ENCODE measurements around the gene ZNF559. TPM values are rescaled to one million over a fixed set of nuclear protein-coding genes. Genes with fewer than 3 reads are reported as not detected.

The ZNF559 gene
- total RNA-seq, 4 donors from 2014 or later = 5.3 to 60.1 (median 30.2) TPM

DNA sequence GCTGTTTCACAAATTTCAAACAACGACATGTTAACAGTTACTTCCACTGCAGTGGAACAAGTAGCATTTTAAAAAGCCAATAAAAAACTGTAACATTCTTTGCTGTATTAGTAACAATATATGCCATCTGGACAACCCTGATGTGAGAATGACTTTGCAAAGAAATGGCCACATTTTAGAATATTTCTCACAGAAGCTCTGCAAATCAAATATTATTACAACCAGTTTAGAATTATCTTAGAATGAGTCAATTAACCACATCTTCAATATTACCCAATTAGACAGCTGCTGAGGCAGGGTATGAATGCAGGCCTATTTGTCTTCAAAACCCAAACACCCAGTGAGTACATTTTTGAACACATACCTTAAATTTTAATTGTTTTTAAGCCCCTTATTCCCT lies 17.5 kb upstream of the ZNF559 start:
- Histone ChIP-seq H3K9me3 (peaks cover 0 to 9% of the 10 kb centered on the region in 2 donors), H3K27me3 (no peaks in the 10 kb centered on the region), H3K4me1 (no peaks in the 10 kb centered on the region), H3K36me3 (no peaks in the 10 kb centered on the region), H3K4me3 (no peak overlapping the region), H3K27ac (no peak overlapping the region)
- intact Hi-C loops (cut with DNase I; ENCODE audit: low total_unique reads) = no loop called here
- TF ChIP-seq POLR2A (IDR thresholded peaks at IDR 0.05) = no peak
- TF ChIP-seq, protein P1, sequence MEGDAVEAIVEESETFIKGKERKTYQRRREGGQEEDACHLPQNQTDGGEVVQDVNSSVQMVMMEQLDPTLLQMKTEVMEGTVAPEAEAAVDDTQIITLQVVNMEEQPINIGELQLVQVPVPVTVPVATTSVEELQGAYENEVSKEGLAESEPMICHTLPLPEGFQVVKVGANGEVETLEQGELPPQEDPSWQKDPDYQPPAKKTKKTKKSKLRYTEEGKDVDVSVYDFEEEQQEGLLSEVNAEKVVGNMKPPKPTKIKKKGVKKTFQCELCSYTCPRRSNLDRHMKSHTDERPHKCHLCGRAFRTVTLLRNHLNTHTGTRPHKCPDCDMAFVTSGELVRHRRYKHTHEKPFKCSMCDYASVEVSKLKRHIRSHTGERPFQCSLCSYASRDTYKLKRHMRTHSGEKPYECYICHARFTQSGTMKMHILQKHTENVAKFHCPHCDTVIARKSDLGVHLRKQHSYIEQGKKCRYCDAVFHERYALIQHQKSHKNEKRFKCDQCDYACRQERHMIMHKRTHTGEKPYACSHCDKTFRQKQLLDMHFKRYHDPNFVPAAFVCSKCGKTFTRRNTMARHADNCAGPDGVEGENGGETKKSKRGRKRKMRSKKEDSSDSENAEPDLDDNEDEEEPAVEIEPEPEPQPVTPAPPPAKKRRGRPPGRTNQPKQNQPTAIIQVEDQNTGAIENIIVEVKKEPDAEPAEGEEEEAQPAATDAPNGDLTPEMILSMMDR (IDR thresholded peaks at IDR 0.05) = no peak
- no peak for DNase-seq

DNA sequence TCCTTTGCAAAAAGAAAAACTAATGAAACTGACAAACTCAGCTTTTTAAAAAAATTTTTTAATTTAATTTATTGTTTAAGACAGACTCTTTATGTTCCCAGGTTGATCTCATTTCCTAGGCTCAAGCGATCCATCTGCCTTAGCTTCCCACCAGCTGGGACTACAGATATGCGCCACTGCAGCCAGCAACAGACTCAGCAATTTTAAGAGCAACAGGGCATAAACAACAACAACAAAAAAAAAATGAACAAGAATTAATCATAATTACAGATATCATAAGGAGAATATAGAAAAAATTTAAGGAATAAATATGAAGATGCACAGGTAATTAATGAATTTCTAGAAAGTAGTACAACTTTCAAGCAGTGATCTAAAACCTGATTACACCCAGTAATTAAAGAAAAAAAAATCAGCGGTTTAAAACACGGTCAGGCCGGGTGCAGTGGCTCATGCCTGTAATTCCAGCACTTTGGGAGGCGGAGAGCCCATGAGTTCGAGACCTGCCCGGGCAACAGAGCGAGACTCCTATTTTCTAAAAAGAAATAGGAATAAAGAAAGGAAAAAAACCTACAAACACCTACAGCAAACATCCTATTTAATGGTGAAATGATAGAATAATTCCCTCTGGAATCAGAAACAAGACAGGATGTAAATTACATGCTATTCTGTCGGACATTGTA lies 15.7 kb upstream of the ZNF559 start:
- TF ChIP-seq, protein P1 (IDR thresholded peaks at IDR 0.05) = no peak
- TF ChIP-seq POLR2A (IDR thresholded peaks at IDR 0.05) = no peak
- intact Hi-C loops (cut with DNase I; ENCODE audit: low total_unique reads) = no loop called here
- Histone ChIP-seq H3K9me3 (no peaks in the 10 kb centered on the region), H3K4me3 (peak overlapping the region; percentile 66 to 90), H3K36me3 (no peaks in the 10 kb centered on the region), H3K27ac (no peak overlapping the region), H3K4me1 (no peaks in the 10 kb centered on the region), H3K27me3 (no peaks in the 10 kb centered on the region)
- DNase-seq = no peak

DNA sequence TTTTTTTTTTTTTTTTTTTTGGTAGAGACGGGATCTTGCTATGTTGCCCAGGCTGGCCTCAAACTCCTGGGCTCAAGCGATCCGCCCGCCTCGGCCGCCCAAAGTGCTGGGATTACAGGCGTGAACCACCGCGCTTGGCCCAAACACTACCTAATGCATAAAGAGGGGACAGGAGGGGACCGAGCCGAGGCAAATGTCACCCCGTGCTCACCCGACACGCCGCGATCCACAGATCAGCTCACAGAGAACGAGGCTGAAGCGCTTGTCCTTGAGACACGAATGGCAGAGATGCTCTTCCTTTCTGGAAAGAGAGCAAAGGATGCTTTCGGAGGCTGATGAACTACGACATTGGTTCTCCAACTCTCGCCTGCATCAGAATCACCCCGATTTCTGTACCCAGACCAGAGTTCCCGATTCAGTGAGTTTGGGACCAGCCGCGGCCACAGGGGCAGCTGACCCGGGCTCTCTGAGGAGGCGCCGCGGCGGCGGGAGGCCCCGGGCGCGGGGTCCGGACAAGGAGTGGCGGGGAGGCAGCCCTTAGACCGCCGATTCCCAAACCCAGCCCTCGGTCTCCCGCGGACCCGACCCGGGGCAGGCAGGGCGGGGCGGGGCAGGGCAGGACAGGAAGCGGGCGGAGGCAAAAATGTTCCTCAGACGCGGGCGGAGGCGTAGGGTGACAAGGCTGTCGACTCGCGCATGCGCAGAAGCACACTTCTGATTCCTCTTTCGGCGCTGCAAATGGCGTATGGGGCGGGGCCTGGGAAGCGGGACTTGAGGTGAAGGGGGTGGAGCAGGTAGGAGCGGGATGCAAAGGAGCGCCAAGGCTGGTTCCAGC lies 14.6 kb upstream of the ZNF559 start, which contains the start of gene ZNF699:
ZNF699 (minus strand) TSS at position 700 of the 835 bp plus-strand sequence. CDS start 4,719 bp downstream, outside the sequence.
- no peaks in the 10 kb centered on the region for H3K4me1 ChIP-seq
- peak within 1 kb of the TSS; percentile 66 to 90 for H3K4me3 ChIP-seq
- peak; percentile 97 to 99 for DNase-seq
- intact Hi-C loops (cut with DNase I; ENCODE audit: low total_unique reads) = no loop called here
- H3K9me3 ChIP-seq = no peaks in the 10 kb centered on the region
- TF ChIP-seq POLR2A (IDR thresholded peaks at IDR 0.05) = peak; percentile 67 to 74
- TF ChIP-seq, protein P1 (IDR thresholded peaks at IDR 0.05) = peak in 1 of 4 experiments; percentile 3
- H3K36me3 ChIP-seq = no peaks in the 10 kb centered on the region
- peak within 1 kb of the TSS; percentile 91 to 95 for H3K27ac ChIP-seq
- no peaks in the 10 kb centered on the region for H3K27me3 ChIP-seq

DNA sequence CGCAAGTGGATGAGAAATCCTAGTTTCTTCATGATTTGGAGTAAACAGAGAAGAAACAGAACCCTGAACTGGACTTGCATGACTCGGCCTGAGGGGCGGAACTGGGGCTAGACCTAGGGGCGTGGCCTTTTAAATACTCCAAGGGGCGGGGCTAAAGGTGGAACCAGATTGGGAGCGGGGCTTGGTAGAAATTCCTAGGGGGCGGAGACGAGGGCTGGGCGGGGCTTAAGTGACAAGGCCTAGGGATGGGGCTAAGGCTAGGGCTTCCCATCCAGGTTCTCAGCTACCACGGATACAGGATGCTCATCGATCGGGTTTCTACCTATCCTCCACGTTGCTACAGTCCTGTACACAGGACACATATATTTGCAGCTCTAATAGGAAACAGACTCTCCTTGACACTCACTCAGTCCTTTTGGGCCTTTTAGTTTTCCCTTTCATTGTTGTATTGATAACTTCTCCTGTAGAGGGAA lies 14.0 kb upstream of the ZNF559 start:
- DNase-seq = peak; percentile 94 to 96
- no peak for TF ChIP-seq POLR2A (IDR thresholded peaks at IDR 0.05)
- TF ChIP-seq, protein P1 (IDR thresholded peaks at IDR 0.05) = no peak
- H3K27me3 ChIP-seq = no peaks in the 10 kb centered on the region
- peak overlapping the region; percentile 66 to 90 for H3K4me3 ChIP-seq
- H3K9me3 ChIP-seq = no peaks in the 10 kb centered on the region
- H3K36me3 ChIP-seq = no peaks in the 10 kb centered on the region
- H3K4me1 ChIP-seq = no peaks in the 10 kb centered on the region
- intact Hi-C loops (cut with DNase I; ENCODE audit: low total_unique reads) = loop anchor here (10.0 kb wide), 1 partner anchor 485 kb away; no protein-coding TSS in a partner anchor
- peak overlapping the region; percentile 91 to 95 for H3K27ac ChIP-seq

All from uterus (tissue), 4 donors.